Measurements from ENCODE around the gene FZD10. TPM values are rescaled to one million over a fixed set of nuclear protein-coding genes. Genes with fewer than 3 reads are reported as not detected.

FZD10 gene
- total RNA-seq, 1 experiment from 2014 or later: not detected

DNA sequence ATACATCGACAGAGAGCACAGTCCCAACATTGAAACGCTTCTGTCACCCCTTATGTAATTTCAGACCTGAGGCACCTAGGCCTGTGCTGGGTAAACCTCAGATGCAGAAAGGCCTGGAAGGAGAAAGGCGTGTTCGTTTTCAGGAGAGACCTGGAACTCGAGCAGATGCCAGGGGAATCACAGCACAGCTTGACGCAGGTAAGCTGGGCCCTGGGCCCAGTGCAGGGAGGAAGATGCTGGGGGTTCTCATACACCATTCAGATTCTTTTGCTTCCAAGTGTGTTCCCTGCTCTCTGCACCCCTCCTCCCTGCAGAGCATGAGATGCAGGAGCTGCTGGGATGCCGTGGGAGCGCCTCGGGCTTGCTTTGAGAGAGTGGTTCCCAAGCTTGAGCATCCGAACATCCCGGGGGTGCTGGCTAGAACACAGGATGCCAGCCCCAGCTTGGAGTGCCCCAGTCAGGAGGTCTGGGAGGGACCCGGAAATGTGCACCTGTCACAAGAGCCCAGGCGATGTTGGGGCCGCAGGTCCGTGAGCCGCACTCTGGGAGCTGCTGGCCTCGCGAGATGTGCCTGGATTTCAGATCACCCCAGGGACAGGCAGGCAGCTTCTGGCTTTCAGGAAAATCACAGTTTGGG is 35.9 kb downstream of the FZD10 start:
- Histone ChIP-seq H3K79me2 (ENCODE audit: low read depth) (no peaks in the 10 kb centered on the region), H3K9me2 (ENCODE audit: insufficient read depth) (no peaks in the 10 kb centered on the region), H3K4me2 (no peak overlapping the region), H3K36me3 (ENCODE audit: low read depth) (no peaks in the 10 kb centered on the region), H3K27ac (no peak overlapping the region), H3K4me1 (replicated peaks; ENCODE audit: insufficient read depth) (no peaks in the 10 kb centered on the region), H2AFZ (no peak overlapping the region), H3K9me3 (ENCODE audit: insufficient read depth, low read depth) (no peaks in the 10 kb centered on the region), H3K27me3 (ENCODE audit: insufficient read depth, low read depth) (peaks cover 73% of the 10 kb centered on the region), H3F3A (ENCODE audit: insufficient read depth, low read depth) (no peaks in the 10 kb centered on the region), H3K4me3 (no peak overlapping the region), H4K20me1 (ENCODE audit: insufficient read depth) (no peaks in the 10 kb centered on the region)
- no peak for TF ChIP-seq EZH2 (IDR thresholded peaks at IDR 0.05; ENCODE audit: low read depth)
- TF ChIP-seq, protein P1, sequence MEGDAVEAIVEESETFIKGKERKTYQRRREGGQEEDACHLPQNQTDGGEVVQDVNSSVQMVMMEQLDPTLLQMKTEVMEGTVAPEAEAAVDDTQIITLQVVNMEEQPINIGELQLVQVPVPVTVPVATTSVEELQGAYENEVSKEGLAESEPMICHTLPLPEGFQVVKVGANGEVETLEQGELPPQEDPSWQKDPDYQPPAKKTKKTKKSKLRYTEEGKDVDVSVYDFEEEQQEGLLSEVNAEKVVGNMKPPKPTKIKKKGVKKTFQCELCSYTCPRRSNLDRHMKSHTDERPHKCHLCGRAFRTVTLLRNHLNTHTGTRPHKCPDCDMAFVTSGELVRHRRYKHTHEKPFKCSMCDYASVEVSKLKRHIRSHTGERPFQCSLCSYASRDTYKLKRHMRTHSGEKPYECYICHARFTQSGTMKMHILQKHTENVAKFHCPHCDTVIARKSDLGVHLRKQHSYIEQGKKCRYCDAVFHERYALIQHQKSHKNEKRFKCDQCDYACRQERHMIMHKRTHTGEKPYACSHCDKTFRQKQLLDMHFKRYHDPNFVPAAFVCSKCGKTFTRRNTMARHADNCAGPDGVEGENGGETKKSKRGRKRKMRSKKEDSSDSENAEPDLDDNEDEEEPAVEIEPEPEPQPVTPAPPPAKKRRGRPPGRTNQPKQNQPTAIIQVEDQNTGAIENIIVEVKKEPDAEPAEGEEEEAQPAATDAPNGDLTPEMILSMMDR (conservative IDR thresholded peaks at IDR 0.05): no peak
- DNase-seq: no peak
- ChIA-PET CTCF (no interaction called here), POLR2A (ENCODE audit: unreplicated experiment) (no interaction called here)
- intact Hi-C loops (cut with micrococcal nuclease; ENCODE audit: unreplicated experiment): no loop called here
- BruUV-seq (replicated peaks): no TSS peak

DNA sequence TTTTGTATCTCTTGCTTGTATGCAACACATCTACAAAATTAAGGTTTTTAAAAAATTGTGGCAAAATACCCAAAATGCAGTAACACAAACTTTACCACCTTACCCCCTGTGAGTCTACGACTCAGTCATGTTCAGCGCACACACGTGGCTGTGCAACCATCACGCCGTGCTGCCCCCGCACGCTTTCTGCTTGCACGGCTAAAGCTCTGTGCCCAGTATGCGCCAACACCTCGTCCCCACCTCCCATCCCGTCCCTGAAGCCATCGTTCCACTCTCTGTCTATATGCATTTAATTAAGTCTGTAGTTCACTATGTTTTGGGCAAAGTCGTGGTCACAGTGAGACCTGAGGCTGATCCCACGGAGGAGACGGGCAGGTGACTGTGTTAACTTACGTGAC is 36.4 kb downstream of the FZD10 start:
- POLR2A ChIA-PET (ENCODE audit: unreplicated experiment): no interaction called here

DNA sequence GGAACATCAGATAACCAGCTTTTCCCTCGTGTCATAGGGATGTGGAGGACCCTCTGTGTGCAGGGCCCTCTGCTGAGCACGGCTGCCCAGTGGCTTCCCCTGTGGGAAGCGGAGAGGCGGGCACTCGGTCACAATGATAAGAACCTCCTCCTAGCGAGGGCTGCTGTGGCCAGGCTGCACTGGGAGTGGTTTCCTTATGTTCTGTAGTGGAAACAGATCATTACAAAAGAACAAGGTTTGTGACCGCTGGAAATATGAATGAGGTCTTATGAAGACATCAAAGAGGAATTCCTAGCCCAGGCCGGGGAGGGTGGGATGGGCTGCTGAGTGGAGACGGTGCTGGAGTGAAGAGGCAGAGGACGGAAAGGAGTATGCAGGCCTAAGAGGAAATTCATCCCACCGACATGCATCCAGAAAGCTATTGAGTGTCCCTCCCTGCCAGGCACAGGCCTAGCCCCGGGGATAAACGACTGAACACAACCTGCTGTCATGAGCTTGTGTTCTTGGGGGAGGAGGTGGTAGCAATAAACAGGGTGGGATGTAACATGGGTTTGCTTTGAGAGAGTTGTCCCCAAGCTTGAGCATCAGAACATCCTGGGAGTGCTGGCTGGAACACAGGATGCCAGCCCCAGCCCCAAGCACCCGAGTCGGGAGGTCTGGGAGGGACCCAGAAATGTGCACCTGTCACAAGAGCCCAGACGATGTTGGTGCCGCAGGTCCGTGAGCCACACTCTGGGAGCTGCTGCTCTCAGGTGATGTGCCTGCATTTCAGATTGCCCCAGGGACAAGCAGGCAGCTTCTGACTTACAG is 37.5 kb downstream of the FZD10 start:
- intact Hi-C loops (cut with micrococcal nuclease; ENCODE audit: unreplicated experiment): no loop called here
- Histone ChIP-seq H3K27ac (no peak overlapping the region), H3F3A (ENCODE audit: insufficient read depth, low read depth) (no peaks in the 10 kb centered on the region), H3K9me3 (ENCODE audit: insufficient read depth, low read depth) (no peaks in the 10 kb centered on the region), H3K27me3 (ENCODE audit: insufficient read depth, low read depth) (peaks cover 74% of the 10 kb centered on the region), H3K36me3 (ENCODE audit: low read depth) (no peaks in the 10 kb centered on the region), H3K9me2 (ENCODE audit: insufficient read depth) (no peaks in the 10 kb centered on the region), H3K4me3 (no peak overlapping the region), H3K4me1 (replicated peaks; ENCODE audit: insufficient read depth) (no peaks in the 10 kb centered on the region), H4K20me1 (ENCODE audit: insufficient read depth) (no peaks in the 10 kb centered on the region), H3K4me2 (no peak overlapping the region), H3K79me2 (ENCODE audit: low read depth) (no peaks in the 10 kb centered on the region), H2AFZ (no peak overlapping the region)
- BruUV-seq (replicated peaks): no TSS peak
- ChIA-PET CTCF (no interaction called here), POLR2A (ENCODE audit: unreplicated experiment) (no interaction called here)
- no peak for DNase-seq
- TF ChIP-seq, protein P1 (conservative IDR thresholded peaks at IDR 0.05): no peak
- TF ChIP-seq EZH2 (IDR thresholded peaks at IDR 0.05; ENCODE audit: low read depth): no peak

More for the DNA sequence above, 36.4 kb downstream of the FZD10 start:
- DNase-seq: no peak
- no peaks in the 10 kb centered on the region for H3F3A ChIP-seq (ENCODE audit: insufficient read depth, low read depth)
- TF ChIP-seq EZH2 (IDR thresholded peaks at IDR 0.05; ENCODE audit: low read depth): no peak
- TF ChIP-seq, protein P1 (conservative IDR thresholded peaks at IDR 0.05): no peak
- no peaks in the 10 kb centered on the region for H3K9me3 ChIP-seq (ENCODE audit: insufficient read depth, low read depth)
- H3K4me3 ChIP-seq: no peak overlapping the region
- H3K4me2 ChIP-seq: no peak overlapping the region
- H3K27ac ChIP-seq: no peak overlapping the region
- intact Hi-C loops (cut with micrococcal nuclease; ENCODE audit: unreplicated experiment): no loop called here
- no peaks in the 10 kb centered on the region for H3K36me3 ChIP-seq (ENCODE audit: low read depth)
- H2AFZ ChIP-seq: no peak overlapping the region
- H4K20me1 ChIP-seq (ENCODE audit: insufficient read depth): no peaks in the 10 kb centered on the region
- CTCF ChIA-PET: no interaction called here
- H3K9me2 ChIP-seq (ENCODE audit: insufficient read depth): no peaks in the 10 kb centered on the region
- no TSS peak for BruUV-seq (replicated peaks)
- H3K4me1 ChIP-seq (replicated peaks; ENCODE audit: insufficient read depth): no peaks in the 10 kb centered on the region
- peaks cover 73% of the 10 kb centered on the region for H3K27me3 ChIP-seq (ENCODE audit: insufficient read depth, low read depth)
- no peaks in the 10 kb centered on the region for H3K79me2 ChIP-seq (ENCODE audit: low read depth)
